DOHH2 (cell line): ENCODE data around the gene TRIM54.

ENCODE experiments used
- H3F3A ChIP-seq: fragments of 200-600 bp; sonication (generic), shearing (Covaris generic); 2 replicates; pipeline ENCODE4 v1.6.0; 2016; ENCODE audit warnings: antibody characterized with exemption, mild to moderate bottlenecking; ENCODE audit not compliant: control insufficient read depth, insufficient read depth
- H3K27ac ChIP-seq: fragments of 200-600 bp; sonication (generic); 2 replicates; pipeline ENCODE4 v1.5.1; 2014; ENCODE audit warnings: low read depth, mild to moderate bottlenecking, low read length, moderate library complexity
- H3K27me3 ChIP-seq: fragments of 200-600 bp; sonication (generic); 2 replicates; pipeline ENCODE4 v1.6.1; 2014; ENCODE audit warnings: mild to moderate bottlenecking, low read length, mixed read lengths; ENCODE audit not compliant: control insufficient read depth
- H3K36me3 ChIP-seq: fragments of 200-600 bp; sonication (generic); 2 replicates; pipeline ENCODE4 v1.6.1; 2014; ENCODE audit warnings: mild to moderate bottlenecking, low read length, moderate library complexity, mixed read lengths; ENCODE audit not compliant: control insufficient read depth
- H3K4me1 ChIP-seq: fragments of 200-600 bp; sonication (generic); 2 replicates; pipeline ENCODE4 v1.6.1; 2014; ENCODE audit warnings: mild to moderate bottlenecking, low read length, mixed read lengths; ENCODE audit not compliant: control insufficient read depth
- H3K4me2 ChIP-seq: fragments of 200-600 bp; sonication (generic); 2 replicates; pipeline ENCODE4 v1.6.0; 2014; ENCODE audit warnings: mild to moderate bottlenecking, low read length, moderate library complexity
- H3K4me3 ChIP-seq: fragments of 200-600 bp; sonication (generic); 2 replicates; pipeline ENCODE4 v1.5.1; 2014; ENCODE audit warnings: mild to moderate bottlenecking, low read length, mixed read lengths
- H3K79me2 ChIP-seq: fragments of 200-600 bp; sonication (generic); 2 replicates; pipeline ENCODE4 v1.6.1; 2014; ENCODE audit warnings: mild to moderate bottlenecking, low read length, mixed read lengths; ENCODE audit not compliant: control insufficient read depth
- H3K9me2 ChIP-seq: fragments of 200-600 bp; sonication (generic); replicated peaks from 2 replicates; pipeline ENCODE4 v1.6.1; 2014; ENCODE audit warnings: mild to moderate bottlenecking, low read length, mixed read lengths; ENCODE audit not compliant: control insufficient read depth
- H3K9me3 ChIP-seq: fragments of 200-600 bp; sonication (generic); 2 replicates; pipeline ENCODE4 v1.6.1; 2014; ENCODE audit warnings: antibody characterized with exemption, low read length, mixed read lengths; ENCODE audit not compliant: control insufficient read depth, insufficient read depth
- H4K20me1 ChIP-seq: fragments of 200-600 bp; sonication (generic); 2 replicates; pipeline ENCODE4 v1.6.0; 2014; ENCODE audit warnings: low read depth, mild to moderate bottlenecking, antibody characterized with exemption, low read length, moderate library complexity; ENCODE audit not compliant: control insufficient read depth, insufficient read depth
- EZH2phosphoT487 ChIP-seq: fragments of 200-600 bp; sonication (generic); IDR thresholded peaks from 2 replicates; pipeline ENCODE4 v1.6.1; 2017; ENCODE audit warnings: borderline replicate concordance, mild to moderate bottlenecking, antibody characterized with exemption, low read length, moderate library complexity, mixed read lengths
- TF ChIP-seq, protein P1 (sequence below): fragments of 200-600 bp; sonication (generic); IDR thresholded peaks from one replicate; pipeline ENCODE4 v1.5.1; 2014; ENCODE audit warnings: antibody characterized with exemption, mild to moderate bottlenecking, low read depth, low read length; ENCODE audit not compliant: poor library complexity, severe bottlenecking

Gene TRIM54

GRCh38 chr2:27304488-27305240 lies 22.4 kb downstream of the TRIM54 start:
- no peaks in the 10 kb centered on the region for H3K79me2 ChIP-seq
- H3K36me3 ChIP-seq = peaks cover 3% of the 10 kb centered on the region; the same call in 1 of the 2 replicates
- no peaks in the 10 kb centered on the region for H4K20me1 ChIP-seq
- TF ChIP-seq, protein P1, sequence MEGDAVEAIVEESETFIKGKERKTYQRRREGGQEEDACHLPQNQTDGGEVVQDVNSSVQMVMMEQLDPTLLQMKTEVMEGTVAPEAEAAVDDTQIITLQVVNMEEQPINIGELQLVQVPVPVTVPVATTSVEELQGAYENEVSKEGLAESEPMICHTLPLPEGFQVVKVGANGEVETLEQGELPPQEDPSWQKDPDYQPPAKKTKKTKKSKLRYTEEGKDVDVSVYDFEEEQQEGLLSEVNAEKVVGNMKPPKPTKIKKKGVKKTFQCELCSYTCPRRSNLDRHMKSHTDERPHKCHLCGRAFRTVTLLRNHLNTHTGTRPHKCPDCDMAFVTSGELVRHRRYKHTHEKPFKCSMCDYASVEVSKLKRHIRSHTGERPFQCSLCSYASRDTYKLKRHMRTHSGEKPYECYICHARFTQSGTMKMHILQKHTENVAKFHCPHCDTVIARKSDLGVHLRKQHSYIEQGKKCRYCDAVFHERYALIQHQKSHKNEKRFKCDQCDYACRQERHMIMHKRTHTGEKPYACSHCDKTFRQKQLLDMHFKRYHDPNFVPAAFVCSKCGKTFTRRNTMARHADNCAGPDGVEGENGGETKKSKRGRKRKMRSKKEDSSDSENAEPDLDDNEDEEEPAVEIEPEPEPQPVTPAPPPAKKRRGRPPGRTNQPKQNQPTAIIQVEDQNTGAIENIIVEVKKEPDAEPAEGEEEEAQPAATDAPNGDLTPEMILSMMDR = no peak
- TF ChIP-seq EZH2phosphoT487 = no peak
- no peaks in the 10 kb centered on the region for H3K9me2 ChIP-seq
- H3K4me2 ChIP-seq = no peak overlapping the region
- H3K4me1 ChIP-seq = peaks cover 20% of the 10 kb centered on the region
- peaks cover 2% of the 10 kb centered on the region; the same call in 1 of the 2 replicates for H3F3A ChIP-seq
- no peaks in the 10 kb centered on the region for H3K9me3 ChIP-seq
- no peak overlapping the region for H3K4me3 ChIP-seq
- H3K27ac ChIP-seq = no peak overlapping the region
- H3K27me3 ChIP-seq = no peaks in the 10 kb centered on the region

GRCh38 chr2:27305516-27305915 lies 23.3 kb downstream of the TRIM54 start:
- Histone ChIP-seq H3K27me3 (no peaks in the 10 kb centered on the region), H3K27ac (no peak overlapping the region), H3K9me3 (no peaks in the 10 kb centered on the region), H3K9me2 (no peaks in the 10 kb centered on the region), H4K20me1 (no peaks in the 10 kb centered on the region), H3F3A (peaks cover 2% of the 10 kb centered on the region; the same call in 1 of the 2 replicates), H3K4me1 (peaks cover 20% of the 10 kb centered on the region), H3K4me2 (no peak overlapping the region), H3K36me3 (peaks cover 3% of the 10 kb centered on the region; the same call in 1 of the 2 replicates), H3K4me3 (no peak overlapping the region), H3K79me2 (no peaks in the 10 kb centered on the region)
- TF ChIP-seq, protein P1 = no peak

GRCh38 chr2:27306136-27306535 lies 23.9 kb downstream of the TRIM54 start:
- Histone ChIP-seq H3K79me2 (no peaks in the 10 kb centered on the region), H3K4me2 (peak overlapping the region; percentile 38), H3K27me3 (no peaks in the 10 kb centered on the region), H3F3A (peaks cover 2% of the 10 kb centered on the region; the same call in 1 of the 2 replicates), H3K27ac (no peak overlapping the region), H3K9me2 (no peaks in the 10 kb centered on the region), H3K36me3 (peaks cover 3% of the 10 kb centered on the region; the same call in 1 of the 2 replicates), H4K20me1 (no peaks in the 10 kb centered on the region), H3K9me3 (no peaks in the 10 kb centered on the region), H3K4me3 (no peak overlapping the region), H3K4me1 (peaks cover 20% of the 10 kb centered on the region)
- no peak for TF ChIP-seq EZH2phosphoT487
- TF ChIP-seq, protein P1 = no peak
